Keratinocyte (primary cell): ENCODE data around the gene BCOR. TPM values are rescaled to one million over a fixed set of nuclear protein-coding genes. Genes with fewer than 3 reads are reported as not detected.

Source experiments
- DNase-seq: peaks from one replicate; pipeline ENCODE4 v3.0.0-alpha.2; 2011; ENCODE audit warnings: low read depth, missing footprints, low spot score
- FAIRE-seq: peaks from 2 replicates; lab custom pipeline; 2011; peaks lifted over from hg19 to GRCh38; lab: Jason Lieb, UNC
- H2AFZ ChIP-seq: 2 replicates; pipeline ENCODE4 v1.6.0; 2012; ENCODE audit warnings: low read length, control low read depth, inconsistent platforms; ENCODE audit not compliant: control insufficient read depth
- H3K27ac ChIP-seq: 2 replicates; pipeline ENCODE4 v1.5.1; 2011; ENCODE audit warnings: low read length; ENCODE audit not compliant: control insufficient read depth, insufficient read depth
- H3K27me3 ChIP-seq: 3 replicates; pipeline ENCODE4 v1.6.0; 2011; ENCODE audit warnings: low read length; ENCODE audit not compliant: control insufficient read depth, insufficient read depth; ENCODE audit errors: extremely low read depth
- H3K36me3 ChIP-seq, 2 experiments: 2 replicates in 1 of 2; 3 replicates in 1 of 2; pipeline ENCODE4 v1.5.1; 2011; ENCODE audit warnings: low read length in 2 of 2, mild to moderate bottlenecking in 1 of 2; ENCODE audit not compliant: control insufficient read depth in 2 of 2, insufficient read depth in 2 of 2; ENCODE audit errors: extremely low read depth in 1 of 2
- H3K4me1 ChIP-seq: 3 replicates; pipeline ENCODE4 v1.5.1; 2011; ENCODE audit warnings: low read length; ENCODE audit not compliant: control insufficient read depth, insufficient read depth; ENCODE audit errors: extremely low read depth
- H3K4me2 ChIP-seq: 3 replicates; pipeline ENCODE4 v1.6.0; 2011; ENCODE audit warnings: low read depth, low read length; ENCODE audit not compliant: control insufficient read depth, insufficient read depth; ENCODE audit errors: extremely low read depth
- H3K4me3 ChIP-seq, 3 experiments: fragments of 200-600 bp in 1 of 3; sonication (generic) in 1 of 3; 2 replicates in 2 of 3; 3 replicates in 1 of 3; pipeline ENCODE4 v1.5.1; 2011 to 2016; ENCODE audit warnings: low read length in 3 of 3, mild to moderate bottlenecking in 3 of 3, control low read depth in 2 of 3, inconsistent platforms in 1 of 3, low read depth in 1 of 3, mixed read lengths in 1 of 3, mixed run types in 1 of 3, moderate library complexity in 1 of 3; ENCODE audit not compliant: control insufficient read depth in 2 of 3, insufficient read depth in 2 of 3; ENCODE audit errors: extremely low read depth in 1 of 3
- H3K79me2 ChIP-seq: 2 replicates; pipeline ENCODE4 v1.6.0; 2012; ENCODE audit warnings: low read length; ENCODE audit not compliant: control insufficient read depth, insufficient read depth
- H3K9ac ChIP-seq: 3 replicates; pipeline ENCODE4 v1.6.0; 2011; ENCODE audit warnings: low read length; ENCODE audit not compliant: control insufficient read depth, insufficient read depth; ENCODE audit errors: extremely low read depth
- H3K9me1 ChIP-seq: 3 replicates; pipeline ENCODE4 v1.6.0; 2011; ENCODE audit warnings: low read length; ENCODE audit not compliant: control insufficient read depth, insufficient read depth; ENCODE audit errors: extremely low read depth
- H3K9me3 ChIP-seq: 2 replicates; pipeline ENCODE4 v1.5.1; 2012; ENCODE audit warnings: low read depth, low read length; ENCODE audit not compliant: control insufficient read depth
- H4K20me1 ChIP-seq: 3 replicates; pipeline ENCODE4 v1.6.0; 2011; ENCODE audit warnings: low read length; ENCODE audit not compliant: control insufficient read depth, insufficient read depth; ENCODE audit errors: extremely low read depth
- EZH2 ChIP-seq: IDR thresholded peaks from one replicate; pipeline ENCODE4 v1.6.1; 2012; ENCODE audit warnings: inconsistent platforms, mild to moderate bottlenecking, low read length, moderate library complexity
- dilution Hi-C: fragments of 300-500 bp; cut with MboI; formaldehyde crosslinking; loops from one replicate; pipeline ENCODE4 v1.7.0; 2020; ENCODE audit warnings: low sequenced_read_pairs; ENCODE audit not compliant: extremely low pct_ligation_motif_present
- polyA plus RNA-seq, 5 experiments: library from polyadenylated mRNA; depleted of rRNA in 3 of 5; stranded (reverse) in 3 of 5; stranded (forward) in 1 of 5; unstranded in 1 of 5; fragments of >200 nt; gene quantifications; 1 replicate in 1 of 5; 2 replicates in 3 of 5; 3 replicates in 1 of 5; pipeline versions ENCODE4 v1.2.1 to v1.2.3, GENCODE V29; 2011 to 2012; ENCODE audit warnings: missing spikeins in 2 of 5, low read depth in 1 of 5, low replicate concordance in 1 of 5
- TF ChIP-seq, protein P1 (sequence below), 3 experiments: IDR thresholded peaks in 1 of 3; conservative IDR thresholded peaks in 1 of 3; optimal IDR thresholded peaks in 1 of 3; 2 replicates in 2 of 3; 3 replicates in 1 of 3; pipeline versions ENCODE3 to v1.5.1; 2011; ENCODE audit warnings: low read length in 3 of 3, mild to moderate bottlenecking in 3 of 3, moderate library complexity in 2 of 3, control low read depth in 1 of 3, inconsistent platforms in 1 of 3; ENCODE audit not compliant: insufficient read depth in 2 of 3; ENCODE audit errors: extremely low read depth in 1 of 3

The BCOR gene
- polyA plus RNA-seq, 1 donor (not counting 4 experiments of a cell fraction or from before 2014, with no cell fraction given) = 5.0 TPM

DNA sequence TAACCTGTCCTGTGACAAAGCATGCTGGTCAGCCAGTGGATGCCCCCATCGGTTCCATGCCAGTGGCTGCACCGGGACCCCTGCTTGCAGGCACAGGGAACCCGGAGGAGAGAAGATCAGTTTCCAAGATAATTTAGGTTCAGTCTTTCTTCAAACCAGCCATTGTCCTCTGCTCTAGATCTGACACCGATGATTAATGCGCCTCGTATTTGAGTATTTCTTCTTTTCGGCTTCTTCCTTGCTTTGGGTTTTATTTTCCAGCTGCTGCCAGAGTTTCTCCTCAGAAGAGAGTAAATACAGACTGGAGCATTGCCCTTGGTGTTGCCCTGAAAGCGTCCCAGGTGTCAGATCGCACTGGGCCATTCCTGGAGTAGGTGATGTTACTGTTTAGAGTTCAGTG lies 19.2 kb upstream of the BCOR start:
- H2AFZ ChIP-seq = no peak overlapping the region
- no peaks in the 10 kb centered on the region for H3K27me3 ChIP-seq
- no peaks in the 10 kb centered on the region for H4K20me1 ChIP-seq
- no peaks in the 10 kb centered on the region for H3K9me3 ChIP-seq
- no peak for FAIRE-seq
- no peaks in the 10 kb centered on the region for H3K79me2 ChIP-seq
- H3K36me3 ChIP-seq = no peaks in the 10 kb centered on the region
- dilution Hi-C loops = no loop called here
- no peak overlapping the region for H3K4me3 ChIP-seq
- no peaks in the 10 kb centered on the region for H3K4me1 ChIP-seq
- no peaks in the 10 kb centered on the region for H3K9me1 ChIP-seq
- no peak for TF ChIP-seq EZH2
- TF ChIP-seq, protein P1, sequence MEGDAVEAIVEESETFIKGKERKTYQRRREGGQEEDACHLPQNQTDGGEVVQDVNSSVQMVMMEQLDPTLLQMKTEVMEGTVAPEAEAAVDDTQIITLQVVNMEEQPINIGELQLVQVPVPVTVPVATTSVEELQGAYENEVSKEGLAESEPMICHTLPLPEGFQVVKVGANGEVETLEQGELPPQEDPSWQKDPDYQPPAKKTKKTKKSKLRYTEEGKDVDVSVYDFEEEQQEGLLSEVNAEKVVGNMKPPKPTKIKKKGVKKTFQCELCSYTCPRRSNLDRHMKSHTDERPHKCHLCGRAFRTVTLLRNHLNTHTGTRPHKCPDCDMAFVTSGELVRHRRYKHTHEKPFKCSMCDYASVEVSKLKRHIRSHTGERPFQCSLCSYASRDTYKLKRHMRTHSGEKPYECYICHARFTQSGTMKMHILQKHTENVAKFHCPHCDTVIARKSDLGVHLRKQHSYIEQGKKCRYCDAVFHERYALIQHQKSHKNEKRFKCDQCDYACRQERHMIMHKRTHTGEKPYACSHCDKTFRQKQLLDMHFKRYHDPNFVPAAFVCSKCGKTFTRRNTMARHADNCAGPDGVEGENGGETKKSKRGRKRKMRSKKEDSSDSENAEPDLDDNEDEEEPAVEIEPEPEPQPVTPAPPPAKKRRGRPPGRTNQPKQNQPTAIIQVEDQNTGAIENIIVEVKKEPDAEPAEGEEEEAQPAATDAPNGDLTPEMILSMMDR (optimal IDR thresholded peaks at IDR 0.05 in 1 of 3, IDR thresholded peaks at IDR 0.05 in 1 of 3, conservative IDR thresholded peaks at IDR 0.05 in 1 of 3; ENCODE audit: extremely low read depth in 1 of 3, insufficient read depth in 2 of 3, low read length in 3 of 3) = no peak
- no peak overlapping the region for H3K4me2 ChIP-seq
- H3K27ac ChIP-seq = no peak overlapping the region
- no peak for DNase-seq
- H3K9ac ChIP-seq = no peak overlapping the region

DNA sequence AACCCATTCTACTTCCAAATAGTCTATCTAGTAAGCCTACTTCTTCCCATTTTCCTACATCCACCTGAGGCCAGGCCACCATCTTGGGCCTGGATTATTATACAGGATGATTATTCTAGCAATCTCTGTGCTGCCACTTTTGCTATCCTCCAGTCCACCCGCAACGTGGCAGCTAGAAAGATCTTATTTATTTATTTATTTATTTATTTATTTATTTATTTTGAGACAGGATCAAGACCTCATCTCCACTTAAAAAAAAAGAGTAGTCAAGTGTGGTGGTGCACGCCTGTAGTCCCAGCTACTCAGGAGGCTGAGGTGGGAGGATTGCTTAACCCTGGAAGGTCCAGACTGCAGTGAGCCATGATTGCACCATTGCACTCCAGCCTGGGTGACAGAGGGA lies 15.2 kb upstream of the BCOR start:
- Histone ChIP-seq H3K27ac (no peak overlapping the region), H4K20me1 (no peaks in the 10 kb centered on the region), H3K4me1 (peaks cover 6% of the 10 kb centered on the region), H3K79me2 (no peaks in the 10 kb centered on the region), H2AFZ (no peak overlapping the region), H3K27me3 (peaks cover under 1% of the 10 kb centered on the region), H3K4me3 (no peak overlapping the region), H3K4me2 (no peak overlapping the region), H3K9me1 (no peaks in the 10 kb centered on the region), H3K36me3 (no peaks in the 10 kb centered on the region), H3K9ac (no peak overlapping the region), H3K9me3 (no peaks in the 10 kb centered on the region)
- no peak for FAIRE-seq
- dilution Hi-C loops = no loop called here
- DNase-seq = no peak
- TF ChIP-seq, protein P1 (optimal IDR thresholded peaks at IDR 0.05 in 1 of 3, IDR thresholded peaks at IDR 0.05 in 1 of 3, conservative IDR thresholded peaks at IDR 0.05 in 1 of 3; ENCODE audit: extremely low read depth in 1 of 3, insufficient read depth in 2 of 3, low read length in 3 of 3) = no peak
- TF ChIP-seq EZH2 = no peak
